A673 (cell line): ENCODE data around the gene RUSF1. TPM values are rescaled to one million over a fixed set of nuclear protein-coding genes. Genes with fewer than 3 reads are reported as not detected.

Source experiments
- BruUV-seq: library from RNA; stranded (reverse); fragments of 400-500 nt; replicated peaks from 2 replicates; lab custom pipeline; 2021; lab: Mats Ljungman, UMichigan
- CTCF ChIA-PET: fragments of 300-600 bp; sonication (Branson Sonifier 250); formaldehyde crosslinking; loops from one replicate; lab custom pipeline; 2022; ENCODE audit warnings: antibody characterized with exemption; lab: Charles Lee
- POLR2A ChIA-PET: fragments of 300-600 bp; sonication (Branson Sonifier 250); formaldehyde crosslinking; loops from one replicate; lab custom pipeline; 2022; ENCODE audit warnings: antibody characterized with exemption; ENCODE audit not compliant: low non-redundant PET; lab: Charles Lee
- DNase-seq: peaks from one replicate; pipeline ENCODE4 v3.0.0-alpha.2; 2015; ENCODE audit warnings: low spot score
- H3K27ac ChIP-seq: fragments of 200-600 bp; sonication (generic); 2 replicates; pipeline ENCODE4 v1.5.1; 2016; ENCODE audit warnings: mixed run types, low read depth, mild to moderate bottlenecking, mixed read lengths, antibody characterized with exemption, low read length; ENCODE audit not compliant: poor library complexity, severe bottlenecking
- H3K27me3 ChIP-seq: fragments of 200-600 bp; sonication (generic); replicated peaks from 2 replicates; pipeline ENCODE4 v1.6.1; 2017; ENCODE audit warnings: mixed run types, low read depth, mild to moderate bottlenecking, mixed read lengths, antibody characterized with exemption, low read length; ENCODE audit not compliant: insufficient read depth, poor library complexity
- H3K36me3 ChIP-seq: fragments of 200-600 bp; sonication (generic); 2 replicates; pipeline ENCODE4 v1.6.1; 2016; ENCODE audit warnings: mixed run types, mild to moderate bottlenecking, mixed read lengths, antibody characterized with exemption, low read length; ENCODE audit not compliant: insufficient read depth, poor library complexity, severe bottlenecking
- H3K4me1 ChIP-seq: fragments of 200-600 bp; sonication (generic); 2 replicates; pipeline ENCODE4 v1.6.1; 2017; ENCODE audit warnings: mixed run types, mild to moderate bottlenecking, mixed read lengths, antibody characterized with exemption, low read length; ENCODE audit not compliant: insufficient read depth, poor library complexity, severe bottlenecking
- H3K4me3 ChIP-seq: fragments of 200-600 bp; sonication (generic); 2 replicates; pipeline ENCODE4 v1.5.1; 2016; ENCODE audit warnings: low read depth, mixed run types, mild to moderate bottlenecking, mixed read lengths, low read length; ENCODE audit not compliant: poor library complexity, severe bottlenecking
- H3K9me3 ChIP-seq: fragments of 200-600 bp; sonication (generic); 2 replicates; pipeline ENCODE4 v1.6.1; 2016; ENCODE audit warnings: mixed run types, low read depth, mild to moderate bottlenecking, mixed read lengths, antibody characterized with exemption, low read length; ENCODE audit not compliant: poor library complexity, severe bottlenecking
- CTCF ChIP-seq: fragments of 300-800, 200-600 bp; sonication (generic); conservative IDR thresholded peaks from 2 replicates; pipeline ENCODE4 v1.5.1; 2017; ENCODE audit warnings: low read depth, mild to moderate bottlenecking, antibody characterized with exemption, low read length, moderate library complexity, mixed read lengths
- EZH2 ChIP-seq: fragments of 200-600 bp; sonication (generic); IDR thresholded peaks from 2 replicates; pipeline ENCODE4 v1.6.1; 2017; ENCODE audit warnings: borderline replicate concordance, low read depth, mild to moderate bottlenecking, mixed read lengths, antibody characterized with exemption, low read length; ENCODE audit not compliant: poor library complexity, severe bottlenecking
- intact Hi-C: fragments of 100-400 bp; cut with micrococcal nuclease; formaldehyde crosslinking; loops from one replicate; pipeline ENCODE4 v1.10.0; 2022; ENCODE audit not compliant: unreplicated experiment
- total RNA-seq: library from RNA; stranded (reverse); gene quantifications from 2 replicates; pipeline ENCODE4 v1.2.3, GENCODE V29; 2021

Gene RUSF1
- total RNA-seq, 1 experiment from 2014 or later, result 41.9 TPM

DNA sequence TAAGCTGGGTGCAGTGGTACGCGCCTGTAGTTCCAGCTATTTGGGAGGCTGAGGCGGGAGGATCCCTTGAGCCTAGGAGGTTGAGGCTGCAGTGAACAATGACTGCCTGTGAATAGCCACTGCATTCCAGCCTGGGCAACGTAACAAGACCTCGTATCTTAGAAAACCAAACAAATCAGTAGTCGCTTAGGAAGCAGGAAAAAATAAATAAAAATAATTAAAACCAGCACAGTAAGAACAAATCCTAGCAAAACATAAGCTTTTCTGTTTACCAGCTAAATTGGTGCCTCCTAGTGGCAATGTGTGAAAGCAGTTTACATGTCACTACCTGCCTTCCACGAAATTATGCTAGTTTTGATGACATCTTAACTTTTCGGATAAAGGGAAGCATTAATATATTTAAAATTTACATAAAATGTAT is 47.6 kb downstream of the RUSF1 start:
- H3K36me3 ChIP-seq, result no peaks in the 10 kb centered on the region
- BruUV-seq, result TSS peak; percentile 82
- H3K27ac ChIP-seq, result peak overlapping the region; percentile 98
- POLR2A ChIA-PET, result no interaction called here
- intact Hi-C loops, result no loop called here
- H3K9me3 ChIP-seq, result no peaks in the 10 kb centered on the region
- CTCF ChIA-PET, result interaction anchor here (0.5 to 1.0 kb wide), 3 partner anchors 9 to 252 kb away, joined by 3 to 5 read pairs (median 3); a partner anchor contains a TSS
- peaks cover 23% of the 10 kb centered on the region for H3K4me1 ChIP-seq
- no peaks in the 10 kb centered on the region for H3K27me3 ChIP-seq
- peak; percentile 64 for DNase-seq
- peak overlapping the region; percentile 62 for H3K4me3 ChIP-seq
- TF ChIP-seq CTCF, result peak; percentile 71
- TF ChIP-seq EZH2, result no peak

DNA sequence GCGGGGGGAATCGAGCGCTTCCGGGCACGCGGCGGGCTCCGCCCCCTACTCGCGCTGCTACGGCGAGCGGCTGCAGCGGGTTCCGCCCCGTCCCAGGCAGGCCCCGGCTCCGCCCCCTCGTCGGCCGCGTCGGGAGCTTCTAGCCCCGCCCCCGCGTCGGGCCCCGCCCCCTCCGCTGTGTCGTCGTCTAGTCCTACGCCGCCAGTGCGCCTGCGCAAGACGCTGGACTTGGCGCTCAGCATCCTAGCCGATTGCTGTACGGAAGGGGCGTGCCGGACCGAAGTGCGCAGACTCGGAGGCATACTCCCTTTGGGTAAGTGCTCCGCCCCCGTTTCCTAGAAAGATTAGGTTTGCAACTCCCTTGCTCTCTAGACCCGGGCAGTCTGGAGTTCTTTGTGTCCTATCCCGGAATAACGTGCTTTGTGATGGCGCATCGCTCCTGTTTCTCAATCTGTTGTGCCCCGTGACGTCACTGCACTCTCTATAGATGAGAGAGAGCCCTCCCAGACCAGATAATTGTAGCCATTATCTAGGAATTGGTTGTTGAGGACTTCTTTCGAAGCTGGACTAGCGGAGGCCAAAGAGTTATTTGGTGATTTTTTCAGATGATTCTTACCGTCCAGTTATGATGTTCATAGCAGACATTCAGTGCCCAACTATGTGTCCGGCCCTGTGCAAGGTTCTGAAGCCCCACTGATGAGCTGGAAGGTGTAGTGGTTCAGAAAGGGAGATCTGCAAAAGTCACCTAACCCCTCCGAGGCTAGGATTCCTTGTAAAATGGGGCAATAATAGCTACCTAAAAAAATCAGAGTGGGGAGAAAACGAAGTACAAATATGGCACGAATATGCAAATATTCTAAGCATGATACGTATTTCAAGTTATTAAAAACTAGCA is 48.3 kb downstream of the RUSF1 start:
- Histone ChIP-seq H3K4me1 (peaks cover 29% of the 10 kb centered on the region), H3K4me3 (peak overlapping the region; percentile 62), H3K27ac (peak overlapping the region; percentile 98), H3K36me3 (no peaks in the 10 kb centered on the region), H3K27me3 (no peaks in the 10 kb centered on the region), H3K9me3 (no peaks in the 10 kb centered on the region)
- intact Hi-C loops, result loop anchor here (10.0 kb wide), 1 partner anchor 235 kb away; no protein-coding TSS in a partner anchor
- CTCF ChIA-PET, result interaction anchor here (0.5 to 1.0 kb wide), 4 partner anchors 8 to 320 kb away, joined by 3 to 5 read pairs (median 4); a partner anchor contains a TSS
- BruUV-seq, result no TSS peak
- DNase-seq, result peak; percentile 99
- TF ChIP-seq EZH2 (no peak), CTCF (no peak)
- POLR2A ChIA-PET, result interaction anchor here (0.6 to 0.9 kb wide), 4 partner anchors 8 to 318 kb away, joined by 3 to 4 read pairs (median 4); partner anchors contain the start of gene FUS

DNA sequence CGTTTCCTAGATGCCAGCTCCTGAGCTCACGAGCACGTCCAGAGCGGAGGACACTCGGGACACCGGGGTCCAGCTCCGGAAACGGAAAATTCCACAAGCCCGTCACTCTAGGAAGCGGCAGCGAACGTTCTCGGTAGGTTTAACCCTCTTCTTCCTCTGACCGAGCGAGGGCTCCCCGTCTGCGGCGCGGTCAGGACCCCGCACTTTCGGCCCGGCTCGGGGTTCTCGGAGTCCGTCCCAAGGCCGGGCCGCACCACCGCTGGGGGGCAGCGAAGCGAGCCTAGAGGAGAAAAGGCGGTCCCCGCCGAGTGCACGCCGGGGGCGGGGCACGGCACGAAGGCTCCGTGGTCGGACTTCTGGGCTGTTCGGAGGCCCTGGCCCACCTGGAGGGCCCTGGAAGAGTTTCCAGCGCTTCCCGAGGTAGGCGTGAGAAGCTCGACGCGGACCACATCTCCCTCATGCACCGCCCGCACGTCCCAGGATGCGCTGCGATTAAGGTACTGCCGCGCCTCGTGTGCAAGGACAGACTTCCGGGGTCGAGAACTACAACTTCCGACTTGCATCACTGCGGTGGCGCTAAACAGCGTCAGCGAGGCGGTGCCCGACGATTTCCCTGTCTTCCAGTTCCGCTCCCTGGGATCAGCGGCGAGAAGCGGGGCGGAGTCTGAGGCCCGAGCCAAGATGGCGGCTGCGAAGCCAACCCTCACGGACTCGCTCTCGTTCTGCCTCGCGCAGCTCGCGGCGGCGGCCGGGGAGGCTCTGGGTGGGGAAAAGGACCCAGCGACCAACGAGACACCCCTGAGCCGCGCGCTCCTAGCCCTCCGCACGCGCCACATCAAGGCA is 49.1 kb downstream of the RUSF1 start, which contains the start of gene ARMC5:
Gene ARMC5, plus strand, starts transcription at position 658 of the 843 bp plus-strand sequence. Its CDS starts 24 bp downstream, at position 682.
- H3K27ac ChIP-seq, result peak within 1 kb of the TSS; percentile 98
- no peaks in the 10 kb centered on the region for H3K9me3 ChIP-seq
- DNase-seq, result peak; percentile 98
- H3K4me1 ChIP-seq, result peaks cover 36% of the 10 kb centered on the region
- no peak for TF ChIP-seq EZH2
- peak; percentile 75 for TF ChIP-seq CTCF
- peak within 1 kb of the TSS; percentile 62 for H3K4me3 ChIP-seq
- intact Hi-C loops, result loop anchor here (10.0 kb wide), 1 partner anchor 236 kb away; no protein-coding TSS in a partner anchor
- no peaks in the 10 kb centered on the region for H3K36me3 ChIP-seq
- CTCF ChIA-PET, result interaction anchor here (0.6 kb wide), 1 partner anchor 77 kb away, joined by 3 read pairs; no protein-coding TSS in a partner anchor
- no peaks in the 10 kb centered on the region for H3K27me3 ChIP-seq
- POLR2A ChIA-PET, result interaction anchor here (0.6 to 0.9 kb wide), 2 partner anchors 279 to 317 kb away, joined by 3 to 4 read pairs; partner anchors contain the start of gene FUS
- TSS peak; percentile 30 for BruUV-seq
